Putamen (tissue), 1 donor: Measurements from ENCODE around the gene GRID2.

ENCODE experiments used
- DNase-seq: peaks from one replicate; pipeline ENCODE4 v3.0.0-alpha.2; 2016; ENCODE audit warnings: low spot score

GRID2 gene

GRCh38 chr4:92714640-92715039, 410.9 kb downstream of the GRID2 start:
- no peak for DNase-seq

DNA sequence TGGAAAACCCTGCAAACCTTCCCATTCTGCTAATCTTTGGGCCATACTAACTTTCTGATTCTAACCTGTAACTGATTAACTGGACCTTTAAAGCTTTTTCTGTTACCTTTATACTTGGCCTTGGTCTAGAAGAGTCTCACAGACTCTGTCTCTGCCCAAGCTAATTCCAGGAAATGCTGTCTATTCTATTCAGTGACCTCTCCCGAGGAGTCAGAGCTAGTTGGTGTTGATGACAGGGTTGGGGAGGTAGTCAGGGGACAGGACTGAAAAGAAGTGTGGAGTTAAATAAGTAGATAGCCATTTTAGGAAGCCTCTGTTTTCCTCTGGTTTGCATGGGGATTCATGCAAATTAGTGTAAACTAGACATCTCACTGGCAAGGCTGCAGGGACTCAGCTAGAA, 429.5 kb downstream of the GRID2 start:
- DNase-seq: no peak

DNA sequence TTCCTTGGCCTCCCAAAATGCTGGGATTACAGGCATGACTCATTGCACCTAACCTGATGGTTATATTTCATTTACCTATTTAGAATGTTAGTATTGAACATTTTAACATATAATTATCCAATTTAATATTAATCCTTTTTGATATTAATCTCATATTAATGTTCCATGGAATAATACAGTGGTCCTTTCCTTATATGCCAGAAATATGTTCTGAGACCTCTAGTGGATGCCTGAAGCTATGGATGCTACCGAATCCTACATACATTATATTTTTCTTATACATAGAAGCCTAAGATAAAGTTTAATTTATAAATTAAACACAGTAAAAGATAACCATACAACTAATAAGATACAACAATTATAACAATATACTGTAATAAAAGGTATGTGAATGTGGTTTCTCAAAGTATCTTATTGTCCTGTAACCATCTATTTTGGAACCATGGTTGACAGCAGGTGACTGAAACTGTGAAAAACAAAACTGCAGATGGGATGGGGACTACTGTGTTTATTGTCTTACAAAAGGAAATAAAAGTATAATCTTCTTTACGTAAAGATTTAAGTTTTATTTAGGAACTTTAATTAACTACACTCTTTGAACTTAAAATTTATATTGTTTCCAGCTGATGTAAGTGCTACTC, 431.4 kb downstream of the GRID2 start:
- no peak for DNase-seq

DNA sequence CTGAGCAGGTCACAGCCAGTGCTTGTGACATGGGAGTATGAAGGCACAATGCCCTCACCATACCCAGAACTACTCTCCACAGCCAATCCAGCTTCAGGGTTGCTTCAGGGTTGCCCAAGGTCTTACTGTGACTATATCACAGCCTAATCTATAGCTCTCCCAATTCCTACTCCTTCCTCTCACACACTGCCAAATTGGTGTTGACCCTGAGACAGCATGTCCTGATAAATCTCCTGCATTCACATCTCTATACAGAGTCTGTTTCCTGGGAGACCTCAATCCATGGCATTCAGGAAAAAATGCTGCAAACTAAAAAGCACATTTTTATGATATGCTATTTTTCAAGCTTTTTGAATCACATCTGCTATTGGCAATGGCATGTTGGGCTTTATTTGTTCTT, 456.7 kb downstream of the GRID2 start:
- no peak for DNase-seq

- DNase-seq: no peak
Measured at GRCh38 chr4:92776080-92776479, 472.3 kb downstream of the GRID2 start.

DNA sequence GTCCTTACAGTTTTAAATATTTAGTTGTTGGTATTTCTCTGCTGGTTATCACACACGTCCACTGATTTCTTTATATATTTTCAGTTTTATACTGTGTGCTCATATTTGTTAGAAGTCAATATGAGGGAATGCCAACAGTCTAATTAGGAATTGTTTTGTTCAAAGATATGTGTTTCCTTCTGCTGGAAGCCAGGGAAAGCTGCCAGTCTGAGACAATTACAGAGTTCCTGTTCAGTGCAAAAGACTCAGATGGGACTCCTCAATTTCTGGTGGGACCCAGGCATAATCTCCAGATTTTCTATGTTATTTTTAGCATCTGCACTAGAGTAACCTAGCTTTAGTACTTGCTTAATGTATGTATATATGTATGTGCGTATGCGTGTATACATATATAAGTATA, 486.0 kb downstream of the GRID2 start:
- no peak for DNase-seq

GRCh38 chr4:92791871-92792440, 488.2 kb downstream of the GRID2 start:
- no peak for DNase-seq

GRCh38 chr4:92809381-92809780, 505.6 kb downstream of the GRID2 start:
- DNase-seq: no peak

GRCh38 chr4:92812652-92813051, 508.9 kb downstream of the GRID2 start:
- DNase-seq: no peak

GRCh38 chr4:92814677-92815076, 510.9 kb downstream of the GRID2 start:
- no peak for DNase-seq

- no peak for DNase-seq
Measured at GRCh38 chr4:92825256-92825655, 521.5 kb downstream of the GRID2 start.

GRCh38 chr4:92825791-92826190, 522.0 kb downstream of the GRID2 start:
- no peak for DNase-seq

GRCh38 chr4:92830771-92831170, 527.0 kb downstream of the GRID2 start:
- no peak for DNase-seq

- DNase-seq: no peak
Measured at GRCh38 chr4:92840880-92841279, 537.1 kb downstream of the GRID2 start.

DNA sequence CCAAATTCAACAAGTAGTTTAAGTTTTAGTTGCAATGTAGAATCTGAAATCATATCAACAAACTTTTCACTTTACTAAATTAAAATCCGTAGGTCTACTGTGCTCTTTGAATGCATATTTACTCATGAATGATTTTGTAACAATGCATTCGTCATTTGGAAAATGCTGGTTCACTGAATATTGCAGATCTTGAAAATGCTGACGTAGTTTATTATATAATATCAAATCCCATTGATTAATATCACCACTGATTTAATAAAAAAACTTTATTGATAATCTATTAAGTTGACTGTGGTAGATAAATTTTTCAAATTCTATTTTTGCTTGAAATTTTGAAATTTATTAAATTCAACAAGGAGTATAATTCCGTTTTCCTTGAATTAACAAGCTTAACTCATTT, 540.0 kb downstream of the GRID2 start:
- DNase-seq: no peak

GRCh38 chr4:92847026-92847425, 543.3 kb downstream of the GRID2 start:
- DNase-seq: peak; percentile 33

- DNase-seq: no peak
Measured at GRCh38 chr4:92862509-92862908, 558.7 kb downstream of the GRID2 start.

GRCh38 chr4:92864096-92864495, 560.3 kb downstream of the GRID2 start:
- DNase-seq: peak; percentile 21

GRCh38 chr4:92872604-92873003, 568.8 kb downstream of the GRID2 start:
- DNase-seq: no peak

DNA sequence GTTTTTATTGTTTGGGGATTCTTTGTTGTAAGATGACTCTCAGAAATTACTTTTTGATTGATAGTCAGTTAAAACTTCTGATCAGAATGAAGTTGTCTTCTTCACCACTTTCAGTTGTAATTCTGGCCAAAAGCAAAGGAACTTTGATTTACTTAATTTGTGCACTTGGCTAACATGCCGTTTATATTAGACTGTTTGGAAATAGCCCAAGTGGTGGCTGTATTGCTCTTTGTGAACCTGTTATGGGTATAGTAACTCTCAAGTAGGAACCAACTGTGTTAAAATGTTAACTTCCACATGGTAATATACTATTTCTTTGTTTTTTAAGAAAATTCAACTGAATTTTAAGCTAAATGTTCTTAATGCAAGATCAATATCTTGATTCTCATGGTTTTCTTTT, 581.9 kb downstream of the GRID2 start:
- DNase-seq: no peak

DNA sequence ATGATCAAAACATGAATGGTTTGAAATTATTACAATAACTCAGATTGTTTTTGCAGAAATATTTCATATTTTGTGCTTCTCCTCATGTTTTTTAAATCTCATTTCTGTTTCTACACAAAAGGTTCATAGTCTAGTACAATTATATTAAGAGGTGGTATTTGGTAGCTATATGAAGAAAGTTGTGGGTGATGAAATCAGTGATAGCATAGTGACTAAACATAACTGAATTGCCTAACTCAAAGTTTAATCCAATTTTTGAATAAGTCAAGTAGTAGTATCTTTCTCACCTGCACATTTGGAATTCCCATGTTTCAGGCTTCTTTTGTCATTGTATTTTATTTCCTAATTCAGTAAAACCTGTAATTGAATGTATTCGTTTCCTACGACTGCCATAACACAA, 648.7 kb downstream of the GRID2 start:
- DNase-seq: no peak

DNA sequence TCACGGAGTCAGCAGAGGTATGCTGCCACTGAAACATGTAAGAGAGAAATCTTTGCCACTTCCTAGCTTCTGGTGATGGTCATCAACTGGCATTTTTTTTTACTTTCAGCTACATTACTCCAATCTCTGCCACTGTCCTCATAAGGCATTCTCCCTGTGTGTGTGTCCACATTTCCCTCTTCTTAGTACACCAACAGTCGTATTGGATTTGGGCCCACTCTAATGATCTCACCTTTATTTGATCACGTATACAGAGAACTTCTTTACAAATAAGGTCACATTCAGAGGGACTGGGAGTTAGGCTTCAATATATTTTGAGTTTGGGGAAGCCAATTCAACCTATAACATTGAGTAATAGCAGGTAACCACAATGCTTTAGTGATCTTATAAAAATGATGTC, 649.1 kb downstream of the GRID2 start:
- no peak for DNase-seq

GRCh38 chr4:92953462-92953861, 649.7 kb downstream of the GRID2 start:
- DNase-seq: no peak

DNA sequence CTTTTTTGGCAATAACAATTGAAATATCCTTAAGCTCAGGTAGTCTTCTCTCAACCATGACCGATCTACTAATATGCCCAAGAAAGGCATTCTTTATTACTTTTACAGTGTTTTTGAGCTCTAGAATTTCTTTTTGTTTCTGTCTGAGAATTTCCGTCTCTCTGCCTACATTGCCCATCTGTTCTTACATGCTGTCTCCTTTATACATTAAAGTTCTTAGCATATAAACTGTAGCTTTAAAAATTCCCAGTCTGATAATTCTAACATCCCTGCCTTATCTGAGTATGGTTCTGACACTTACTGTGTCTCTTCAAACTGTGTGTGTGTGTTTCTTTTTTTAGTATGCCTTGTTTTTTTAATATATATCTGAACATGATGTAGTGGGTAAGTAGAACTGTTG, 658.1 kb downstream of the GRID2 start:
- no peak for DNase-seq
